ENCODE measurements around the gene PXN.

The PXN gene

GRCh38 chr12:120265473-120266179 lies at the start of gene PXN:
Gene PXN, minus strand, starts transcription at chr12:120265730. Its CDS starts 101 bp downstream, at chr12:120265629.
- peak; percentile 80 for DNase-seq (ENCODE audit: low spot score)

- no peak for DNase-seq (ENCODE audit: low spot score)
These were observed 48.7 kb upstream of the PXN start for GRCh38 chr12:120314220-120314619.

DNA sequence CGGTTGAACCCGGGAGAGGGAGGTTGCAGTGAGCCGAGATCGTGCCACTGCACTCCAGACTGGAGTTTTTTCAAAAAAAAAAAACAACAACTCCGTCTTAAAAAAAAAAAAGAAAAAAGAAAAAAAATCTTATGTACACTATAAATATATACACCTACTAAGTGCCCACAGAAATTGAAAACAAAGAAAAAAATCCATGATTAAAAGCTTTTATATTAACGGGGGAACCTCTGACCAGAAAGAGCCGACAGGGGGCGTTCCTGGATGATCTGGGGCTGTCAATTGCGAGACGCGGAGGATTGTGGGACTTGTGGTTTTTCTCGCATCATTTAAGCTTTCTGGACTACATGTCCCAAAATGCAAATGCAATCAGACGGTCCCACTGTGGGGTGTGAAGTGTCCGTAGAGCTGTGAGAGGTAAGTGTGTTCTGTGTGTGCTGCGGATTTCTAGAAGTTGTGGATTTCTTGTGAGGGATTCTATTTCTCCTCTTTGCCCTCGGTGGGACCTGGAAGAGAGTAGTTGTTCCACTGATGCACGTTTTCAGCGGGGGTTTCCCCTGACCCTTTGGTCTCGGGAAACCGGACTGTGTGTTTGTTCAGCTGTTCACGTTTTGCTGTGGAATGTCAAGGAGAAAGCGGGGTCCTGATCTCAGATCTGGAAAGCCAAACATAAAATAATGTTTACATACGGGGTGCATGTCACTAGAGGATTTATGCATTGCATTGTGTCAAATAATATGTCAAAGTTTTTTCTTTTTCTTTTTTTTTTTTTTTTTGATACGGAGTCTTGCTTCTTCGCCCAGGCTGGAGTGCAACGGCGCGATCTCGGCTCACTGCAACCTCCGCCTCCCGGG lies 36.7 kb upstream of the PXN start, which contains the start of gene SIRT4:
SIRT4 (plus strand) TSS at position 360 of the 854 bp plus-strand sequence. CDS start 1,241 bp downstream, outside the sequence.
- DNase-seq (ENCODE audit: low spot score), result peak; percentile 97

DNA sequence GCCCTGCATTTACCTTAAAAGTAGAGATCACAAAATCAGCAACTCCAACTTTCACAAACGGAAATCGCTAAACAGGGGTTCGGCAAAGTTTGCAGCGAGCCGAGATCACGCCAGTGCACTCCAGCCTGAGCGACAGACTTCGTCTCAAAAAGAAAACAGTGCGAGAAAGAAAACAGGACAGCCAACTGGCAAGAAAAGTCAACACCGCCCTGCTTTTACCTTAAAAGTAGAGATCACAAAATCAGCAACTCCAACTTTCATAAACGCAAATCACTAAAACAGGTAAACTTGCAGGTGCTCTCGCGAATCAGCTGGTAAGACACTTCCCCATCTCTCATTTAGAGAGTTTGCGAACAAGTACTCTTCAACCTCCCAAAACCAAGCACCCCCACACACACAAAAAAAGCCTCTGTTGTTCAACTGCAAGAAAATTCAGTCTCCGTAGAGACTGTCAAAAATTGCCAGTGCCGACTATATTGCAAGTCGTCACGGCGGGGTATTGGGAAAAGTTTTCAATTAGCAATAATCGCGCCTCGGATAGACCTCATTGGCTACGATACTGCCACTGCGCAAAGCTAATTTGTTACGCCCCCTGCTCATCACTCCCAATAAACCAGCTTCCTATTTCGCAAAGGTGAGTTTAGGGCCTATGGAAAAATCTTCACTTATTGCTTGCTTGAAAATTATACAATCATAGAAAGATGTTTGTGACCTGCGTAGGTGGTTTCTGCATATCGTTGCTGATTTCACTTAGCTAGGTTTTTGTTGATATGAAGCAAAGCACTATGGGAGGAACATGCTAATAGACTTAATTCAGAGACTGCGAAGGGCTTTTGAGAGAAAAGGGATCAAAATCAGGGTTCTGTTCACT lies 27.4 kb upstream of the PXN start, which contains the start of gene RNU4-1:
RNU4-1 (minus strand) TSS at position 577 of the 871 bp plus-strand sequence.
- peak; percentile 87 for DNase-seq (ENCODE audit: low spot score)

DNA sequence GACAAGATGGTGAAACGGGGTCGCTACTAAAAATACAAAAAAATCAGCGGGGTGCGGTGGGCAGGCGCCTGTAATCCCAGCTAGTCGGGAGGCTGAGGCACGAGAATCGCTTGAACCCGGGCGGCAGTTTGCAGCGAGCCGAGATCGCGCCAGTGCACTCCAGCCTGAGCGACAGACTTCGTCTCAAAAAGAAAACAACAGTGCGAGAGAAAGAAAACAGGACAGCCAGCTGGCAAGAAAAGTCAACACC lies 26.8 kb upstream of the PXN start:
- no peak for DNase-seq (ENCODE audit: low spot score)

GRCh38 chr12:120290609-120291305 lies 25.2 kb upstream of the PXN start:
- DNase-seq (ENCODE audit: low spot score), result no peak

- no peak for DNase-seq (ENCODE audit: low spot score)
These were observed 22.0 kb upstream of the PXN start for GRCh38 chr12:120287491-120287890.

GRCh38 chr12:120286768-120287490 lies 21.4 kb upstream of the PXN start:
- DNase-seq (ENCODE audit: low spot score), result no peak

DNA sequence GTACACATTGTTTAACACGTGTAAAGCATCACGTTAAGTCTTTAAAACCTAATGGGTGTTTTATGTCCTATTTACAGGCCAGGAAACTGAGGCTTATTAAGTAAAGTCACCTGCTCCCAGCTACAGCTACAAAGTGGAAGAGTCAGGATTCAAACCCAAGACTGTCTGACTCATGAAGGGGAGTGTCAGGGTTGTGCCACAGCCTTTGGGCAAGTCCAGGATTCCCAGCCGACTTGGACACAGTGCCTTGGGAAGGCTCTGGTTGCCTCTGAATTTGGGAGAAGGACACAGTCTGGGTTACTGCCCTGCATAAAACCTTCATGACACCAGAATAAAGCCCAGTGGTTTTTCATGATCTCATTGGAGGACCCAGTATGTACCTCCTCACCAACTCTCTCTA lies 18.9 kb upstream of the PXN start:
- no peak for DNase-seq (ENCODE audit: low spot score)

GRCh38 chr12:120283318-120283717 lies 17.8 kb upstream of the PXN start:
- DNase-seq (ENCODE audit: low spot score), result no peak

GRCh38 chr12:120278137-120279069 lies 12.9 kb upstream of the PXN start:
- no peak for DNase-seq (ENCODE audit: low spot score)

DNA sequence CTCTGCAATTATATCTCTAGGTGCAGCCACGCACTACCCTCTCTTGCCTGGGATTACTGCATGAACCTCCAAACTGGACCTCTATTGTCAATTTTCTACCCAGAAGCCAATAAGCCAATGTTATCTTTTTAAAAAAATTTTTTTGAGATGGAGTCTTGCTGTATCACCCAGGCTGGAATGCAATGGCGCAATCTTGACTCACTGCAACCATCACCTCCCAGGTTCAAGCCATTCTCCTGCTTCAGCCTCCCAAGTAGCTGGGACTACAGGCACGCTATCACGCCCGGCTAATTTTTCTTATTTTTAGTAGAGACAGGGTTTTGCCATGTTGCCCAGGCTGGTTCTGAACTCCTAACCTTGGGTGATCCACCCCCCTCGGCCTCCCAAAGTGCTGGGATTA lies 11.2 kb upstream of the PXN start:
- DNase-seq (ENCODE audit: low spot score), result no peak

- DNase-seq (ENCODE audit: low spot score), result no peak
These were observed 2.2 kb upstream of the PXN start for GRCh38 chr12:120267736-120268135.

GRCh38 chr12:120266180-120266870 lies 795 bp upstream of the PXN start:
- no peak for DNase-seq (ENCODE audit: low spot score)

DNA sequence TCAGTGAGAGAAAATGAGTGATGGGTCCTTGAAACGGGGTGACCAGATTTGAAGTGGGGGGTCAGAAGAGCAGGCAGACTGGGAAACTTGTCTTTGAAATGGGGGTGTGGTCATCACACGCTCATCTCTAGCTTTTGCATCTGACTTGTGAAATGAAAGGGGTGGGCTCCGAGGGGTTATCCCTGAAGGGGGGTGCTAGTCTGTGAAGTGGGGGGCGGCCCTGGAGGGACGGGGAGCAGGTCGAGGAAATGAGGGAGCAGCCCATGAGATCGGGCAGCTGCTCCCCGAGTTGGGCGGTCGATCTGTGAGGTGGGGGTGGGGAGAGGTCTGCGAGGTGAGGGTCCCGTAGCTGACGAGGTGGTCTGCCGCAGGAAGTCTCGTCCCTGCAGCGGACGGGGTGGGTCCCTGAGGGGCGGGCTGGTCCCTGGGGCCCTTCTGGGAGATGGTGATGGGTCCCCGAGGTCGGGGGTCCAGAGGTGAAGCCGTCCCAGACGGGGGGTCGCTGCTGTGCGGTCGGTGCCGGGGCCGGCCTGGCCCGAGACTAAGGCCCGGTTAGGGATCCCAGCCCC lies 542 bp downstream of the PXN start:
- DNase-seq (ENCODE audit: low spot score), result no peak

GRCh38 chr12:120264086-120264903 lies 1.2 kb downstream of the PXN start:
- DNase-seq (ENCODE audit: low spot score), result no peak

DNA sequence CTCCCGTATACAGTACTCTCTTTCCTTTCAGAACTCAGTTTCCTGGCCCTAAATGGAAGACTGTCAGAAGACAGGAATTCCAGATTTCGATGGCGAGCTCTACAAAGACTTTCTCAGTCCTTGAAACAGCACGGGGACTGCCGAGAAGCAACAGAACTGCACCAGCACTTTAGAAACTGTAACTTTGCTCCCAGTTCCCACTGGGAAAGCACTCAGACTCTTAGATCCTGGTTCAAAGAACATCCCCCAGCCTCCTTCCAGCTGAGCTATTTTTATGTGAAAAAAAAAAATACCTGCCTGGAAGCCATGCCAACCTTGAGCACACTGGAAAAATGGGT lies 1.8 kb downstream of the PXN start:
- no peak for DNase-seq (ENCODE audit: low spot score)

Data from putamen (tissue), 1 donor.